ENCODE data around the gene GALNT2. TPM values are rescaled to one million over a fixed set of nuclear protein-coding genes. Genes with fewer than 3 reads are reported as not detected.

Gene GALNT2
- total and polyA plus RNA-seq, 2 of the 13 experiments (the other 11 are each of a cell fraction or from before 2014, with no cell fraction given) = 39.3 to 39.6 TPM

DNA sequence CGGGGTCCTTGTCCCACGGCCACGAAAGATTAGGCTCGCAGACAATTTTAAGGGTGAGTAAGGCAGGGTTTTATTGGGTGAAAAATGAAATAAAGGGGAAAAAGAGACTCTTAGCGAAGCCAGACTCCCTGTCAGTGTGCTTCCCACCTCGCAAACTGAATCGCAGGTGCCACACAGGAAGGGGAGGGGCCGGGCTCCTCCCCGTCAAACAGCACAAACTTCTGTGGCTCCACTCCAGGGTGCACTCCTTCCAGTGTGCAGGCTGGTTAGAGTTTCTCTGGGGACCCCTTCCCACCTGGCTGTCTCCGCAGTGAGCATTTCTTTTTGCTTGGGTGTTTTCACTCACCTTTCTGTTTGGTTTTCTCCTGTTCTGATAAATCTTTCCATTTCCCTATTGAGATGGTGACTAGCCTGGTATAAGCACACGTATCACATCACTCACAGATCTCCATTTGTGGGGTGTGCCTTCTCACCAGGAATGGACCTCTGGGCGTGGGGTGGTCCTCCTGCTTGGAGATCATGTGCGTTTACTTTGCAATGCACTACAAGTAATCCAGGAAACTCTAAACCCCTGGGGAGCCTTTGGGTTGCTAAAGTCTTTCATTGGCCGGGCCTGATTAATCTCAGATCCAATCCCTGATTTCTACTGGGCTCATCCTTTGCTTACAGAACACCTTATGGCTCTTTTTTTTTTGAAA lies 37.6 kb upstream of the GALNT2 start:
- H3K27ac ChIP-seq (ENCODE audit: extremely low read length, insufficient read depth, low read length) = no peak overlapping the region
- no peak overlapping the region for H2AFZ ChIP-seq (ENCODE audit: low read length)
- TF ChIP-seq ZNF7 (CRISPR knock-in tag; IDR thresholded peaks at IDR 0.05) = no peak
- TF ChIP-seq ZNF44 (CRISPR knock-in tag; IDR thresholded peaks at IDR 0.05) = no peak
- no peak for TF ChIP-seq ZNF556 (CRISPR knock-in tag; IDR thresholded peaks at IDR 0.05; ENCODE audit: borderline replicate concordance)
- TF ChIP-seq GFI1 (CRISPR knock-in tag; IDR thresholded peaks at IDR 0.05; ENCODE audit: borderline replicate concordance) = no peak
- no peak for TF ChIP-seq RELA (CRISPR knock-in tag; IDR thresholded peaks at IDR 0.05)
- no peak for TF ChIP-seq PHF20 (CRISPR knock-in tag; IDR thresholded peaks at IDR 0.05)
- TF ChIP-seq, protein P1, sequence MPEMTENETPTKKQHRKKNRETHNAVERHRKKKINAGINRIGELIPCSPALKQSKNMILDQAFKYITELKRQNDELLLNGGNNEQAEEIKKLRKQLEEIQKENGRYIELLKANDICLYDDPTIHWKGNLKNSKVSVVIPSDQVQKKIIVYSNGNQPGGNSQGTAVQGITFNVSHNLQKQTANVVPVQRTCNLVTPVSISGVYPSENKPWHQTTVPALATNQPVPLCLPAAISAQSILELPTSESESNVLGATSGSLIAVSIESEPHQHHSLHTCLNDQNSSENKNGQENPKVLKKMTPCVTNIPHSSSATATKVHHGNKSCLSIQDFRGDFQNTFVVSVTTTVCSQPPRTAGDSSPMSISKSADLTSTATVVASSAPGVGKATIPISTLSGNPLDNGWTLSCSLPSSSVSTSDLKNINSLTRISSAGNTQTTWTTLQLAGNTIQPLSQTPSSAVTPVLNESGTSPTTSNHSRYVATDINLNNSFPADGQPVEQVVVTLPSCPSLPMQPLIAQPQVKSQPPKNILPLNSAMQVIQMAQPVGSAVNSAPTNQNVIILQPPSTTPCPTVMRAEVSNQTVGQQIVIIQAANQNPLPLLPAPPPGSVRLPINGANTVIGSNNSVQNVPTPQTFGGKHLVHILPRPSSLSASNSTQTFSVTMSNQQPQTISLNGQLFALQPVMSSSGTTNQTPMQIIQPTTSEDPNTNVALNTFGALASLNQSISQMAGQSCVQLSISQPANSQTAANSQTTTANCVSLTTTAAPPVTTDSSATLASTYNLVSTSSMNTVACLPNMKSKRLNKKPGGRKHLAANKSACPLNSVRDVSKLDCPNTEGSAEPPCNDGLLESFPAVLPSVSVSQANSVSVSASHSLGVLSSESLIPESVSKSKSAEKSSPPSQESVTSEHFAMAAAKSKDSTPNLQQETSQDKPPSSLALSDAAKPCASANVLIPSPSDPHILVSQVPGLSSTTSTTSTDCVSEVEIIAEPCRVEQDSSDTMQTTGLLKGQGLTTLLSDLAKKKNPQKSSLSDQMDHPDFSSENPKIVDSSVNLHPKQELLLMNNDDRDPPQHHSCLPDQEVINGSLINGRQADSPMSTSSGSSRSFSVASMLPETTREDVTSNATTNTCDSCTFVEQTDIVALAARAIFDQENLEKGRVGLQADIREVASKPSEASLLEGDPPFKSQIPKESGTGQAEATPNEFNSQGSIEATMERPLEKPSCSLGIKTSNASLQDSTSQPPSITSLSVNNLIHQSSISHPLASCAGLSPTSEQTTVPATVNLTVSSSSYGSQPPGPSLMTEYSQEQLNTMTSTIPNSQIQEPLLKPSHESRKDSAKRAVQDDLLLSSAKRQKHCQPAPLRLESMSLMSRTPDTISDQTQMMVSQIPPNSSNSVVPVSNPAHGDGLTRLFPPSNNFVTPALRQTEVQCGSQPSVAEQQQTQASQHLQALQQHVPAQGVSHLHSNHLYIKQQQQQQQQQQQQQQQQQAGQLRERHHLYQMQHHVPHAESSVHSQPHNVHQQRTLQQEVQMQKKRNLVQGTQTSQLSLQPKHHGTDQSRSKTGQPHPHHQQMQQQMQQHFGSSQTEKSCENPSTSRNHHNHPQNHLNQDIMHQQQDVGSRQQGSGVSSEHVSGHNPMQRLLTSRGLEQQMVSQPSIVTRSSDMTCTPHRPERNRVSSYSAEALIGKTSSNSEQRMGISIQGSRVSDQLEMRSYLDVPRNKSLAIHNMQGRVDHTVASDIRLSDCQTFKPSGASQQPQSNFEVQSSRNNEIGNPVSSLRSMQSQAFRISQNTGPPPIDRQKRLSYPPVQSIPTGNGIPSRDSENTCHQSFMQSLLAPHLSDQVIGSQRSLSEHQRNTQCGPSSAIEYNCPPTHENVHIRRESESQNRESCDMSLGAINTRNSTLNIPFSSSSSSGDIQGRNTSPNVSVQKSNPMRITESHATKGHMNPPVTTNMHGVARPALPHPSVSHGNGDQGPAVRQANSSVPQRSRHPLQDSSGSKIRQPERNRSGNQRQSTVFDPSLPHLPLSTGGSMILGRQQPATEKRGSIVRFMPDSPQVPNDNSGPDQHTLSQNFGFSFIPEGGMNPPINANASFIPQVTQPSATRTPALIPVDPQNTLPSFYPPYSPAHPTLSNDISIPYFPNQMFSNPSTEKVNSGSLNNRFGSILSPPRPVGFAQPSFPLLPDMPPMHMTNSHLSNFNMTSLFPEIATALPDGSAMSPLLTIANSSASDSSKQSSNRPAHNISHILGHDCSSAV (CRISPR knock-in tag; IDR thresholded peaks at IDR 0.05; ENCODE audit: borderline replicate concordance) = no peak
- TF ChIP-seq, protein P2, sequence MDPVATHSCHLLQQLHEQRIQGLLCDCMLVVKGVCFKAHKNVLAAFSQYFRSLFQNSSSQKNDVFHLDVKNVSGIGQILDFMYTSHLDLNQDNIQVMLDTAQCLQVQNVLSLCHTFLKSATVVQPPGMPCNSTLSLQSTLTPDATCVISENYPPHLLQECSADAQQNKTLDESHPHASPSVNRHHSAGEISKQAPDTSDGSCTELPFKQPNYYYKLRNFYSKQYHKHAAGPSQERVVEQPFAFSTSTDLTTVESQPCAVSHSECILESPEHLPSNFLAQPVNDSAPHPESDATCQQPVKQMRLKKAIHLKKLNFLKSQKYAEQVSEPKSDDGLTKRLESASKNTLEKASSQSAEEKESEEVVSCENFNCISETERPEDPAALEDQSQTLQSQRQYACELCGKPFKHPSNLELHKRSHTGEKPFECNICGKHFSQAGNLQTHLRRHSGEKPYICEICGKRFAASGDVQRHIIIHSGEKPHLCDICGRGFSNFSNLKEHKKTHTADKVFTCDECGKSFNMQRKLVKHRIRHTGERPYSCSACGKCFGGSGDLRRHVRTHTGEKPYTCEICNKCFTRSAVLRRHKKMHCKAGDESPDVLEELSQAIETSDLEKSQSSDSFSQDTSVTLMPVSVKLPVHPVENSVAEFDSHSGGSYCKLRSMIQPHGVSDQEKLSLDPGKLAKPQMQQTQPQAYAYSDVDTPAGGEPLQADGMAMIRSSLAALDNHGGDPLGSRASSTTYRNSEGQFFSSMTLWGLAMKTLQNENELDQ (CRISPR knock-in tag; IDR thresholded peaks at IDR 0.05; ENCODE audit: borderline replicate concordance) = no peak
- TF ChIP-seq NCOR1 (IDR thresholded peaks at IDR 0.05; ENCODE audit: borderline replicate concordance, low read length) = no peak
- no peak for TF ChIP-seq TCF12 (IDR thresholded peaks at IDR 0.05)
- no peak for TF ChIP-seq TCF12 (CRISPR knock-in tag; IDR thresholded peaks at IDR 0.05)
- TF ChIP-seq RARA (CRISPR knock-in tag; IDR thresholded peaks at IDR 0.05) = no peak
- TF ChIP-seq ZNF780A (CRISPR knock-in tag; IDR thresholded peaks at IDR 0.05) = no peak
- 0 out of 5 replicates have a peak, but pooled peaks cover 0 to 4% of the 10 kb centered on the region in 2 experiments for H3K27me3 ChIP-seq (ENCODE audit: control insufficient read depth in 1 of 2, insufficient read depth in 2 of 2, low read length in 2 of 2)
- DNase-seq (ENCODE audit: low spot score) (no peak), ATAC-seq (no peak), FAIRE-seq (no peak)
- BruUV-seq (replicated peaks) = no TSS peak
- no peaks in the 10 kb centered on the region for H3K9me3 ChIP-seq (ENCODE audit: low read length)
- no peak overlapping the region for H3K4me3 ChIP-seq (replicated peaks in 1 of 3; ENCODE audit: insufficient read depth in 1 of 3, low read depth in 2 of 3, low read length in 3 of 3)
- CTCF ChIA-PET (ENCODE audit: low intra/inter-chr PET ratio, low total read pairs) = no interaction called here
- WGBS (ENCODE audit: low lambda C conversion rate) = 54% methylated on average over 13 of the region's 14 CpGs
- intact Hi-C loops (cut with micrococcal nuclease; ENCODE audit: unreplicated experiment) = no loop called here
- no peaks in the 10 kb centered on the region for H3K79me2 ChIP-seq (ENCODE audit: insufficient read depth, low read length)
- no peaks in the 10 kb centered on the region for H4K20me1 ChIP-seq (ENCODE audit: insufficient read depth, low read length)
- in situ Hi-C loops (cut with HindIII; ENCODE audit: extremely low pct_ligation_motif_present, low pct_unique_long_range_greater_than_20kb) = no loop called here
- no peak overlapping the region for H3K4me2 ChIP-seq (ENCODE audit: low read depth, low read length)
- no peaks in the 10 kb centered on the region for H3K36me3 ChIP-seq (replicated peaks in 1 of 2; ENCODE audit: control insufficient read depth in 1 of 2, insufficient read depth in 2 of 2, low read length in 2 of 2)
- no peak overlapping the region for H3K9ac ChIP-seq (ENCODE audit: insufficient read depth, low read depth, low read length)
- POLR2A ChIA-PET = no interaction called here
- H3K4me1 ChIP-seq (ENCODE audit: insufficient read depth, low read length) = no peaks in the 10 kb centered on the region

Data from HepG2 (cell line).